ENCODE results near the gene TMEM184C. TPM values are rescaled to one million over a fixed set of nuclear protein-coding genes. Genes with fewer than 3 reads are reported as not detected.

The TMEM184C gene
- total and polyA plus RNA-seq, 3 donors from 2014 or later, result 22.7 to 33.9 (median 33.4) TPM

GRCh38 chr4:147605499-147605898, 11.7 kb upstream of the TMEM184C start:
- Histone ChIP-seq H3K4me3 (no peak overlapping the region), H3K27ac (no peak overlapping the region), H3K27me3 (no peaks in the 10 kb centered on the region), H3K4me1 (no peaks in the 10 kb centered on the region), H3K9me3 (no peaks in the 10 kb centered on the region), H3K36me3 (ENCODE audit: low read depth, missing control alignments) (no peaks in the 10 kb centered on the region)
- no peak for DNase-seq
- TF ChIP-seq CTCF (IDR thresholded peaks at IDR 0.05) (no peak), POLR2A (IDR thresholded peaks at IDR 0.05) (no peak)
- intact Hi-C loops (cut with DNase I; ENCODE audit: low total_unique reads), result loop anchor here (10.0 kb wide), 1 partner anchor 269 kb away; no protein-coding TSS in a partner anchor

- TF ChIP-seq CTCF (IDR thresholded peaks at IDR 0.05) (no peak), POLR2A (IDR thresholded peaks at IDR 0.05) (no peak)
- intact Hi-C loops (cut with DNase I; ENCODE audit: low total_unique reads), result loop anchor here (10.0 kb wide), 1 partner anchor 267 kb away; no protein-coding TSS in a partner anchor
- Histone ChIP-seq H3K9me3 (no peaks in the 10 kb centered on the region), H3K27me3 (no peaks in the 10 kb centered on the region), H3K4me3 (no peak overlapping the region), H3K4me1 (no peaks in the 10 kb centered on the region), H3K36me3 (ENCODE audit: low read depth, missing control alignments) (no peaks in the 10 kb centered on the region), H3K27ac (no peak overlapping the region)
- no peak for DNase-seq
- 100% methylated on average over 1 of the region's 1 CpG for WGBS, 2 donors
These were observed 9.7 kb upstream of the TMEM184C start for GRCh38 chr4:147607471-147607870.

GRCh38 chr4:147610686-147611085, 6.5 kb upstream of the TMEM184C start:
- Histone ChIP-seq H3K27me3 (no peaks in the 10 kb centered on the region), H3K27ac (no peak overlapping the region), H3K36me3 (ENCODE audit: low read depth, missing control alignments) (no peaks in the 10 kb centered on the region), H3K9me3 (no peaks in the 10 kb centered on the region), H3K4me3 (no peak overlapping the region), H3K4me1 (no peaks in the 10 kb centered on the region)
- 87 to 93% methylated on average over 1 of the region's 1 CpG for WGBS, 2 donors
- no peak for DNase-seq
- intact Hi-C loops (cut with DNase I; ENCODE audit: low total_unique reads), result no loop called here
- TF ChIP-seq CTCF (IDR thresholded peaks at IDR 0.05), result no peak
- TF ChIP-seq POLR2A (IDR thresholded peaks at IDR 0.05), result no peak

GRCh38 chr4:147616849-147617172, 386 bp upstream of the TMEM184C start:
- Histone ChIP-seq H3K27me3 (no peaks in the 10 kb centered on the region), H3K36me3 (ENCODE audit: low read depth, missing control alignments) (no peaks in the 10 kb centered on the region), H3K9me3 (no peaks in the 10 kb centered on the region), H3K27ac (peak overlapping the region; percentile 36 to 84), H3K4me1 (peaks cover 25% of the 10 kb centered on the region), H3K4me3 (peak overlapping the region; percentile 85 to 90)
- no peak for TF ChIP-seq CTCF (IDR thresholded peaks at IDR 0.05)
- no peak for TF ChIP-seq POLR2A (IDR thresholded peaks at IDR 0.05)
- 24 to 27% methylated on average over 6 of the region's 6 CpGs for WGBS, 2 donors
- intact Hi-C loops (cut with DNase I; ENCODE audit: low total_unique reads), result no loop called here
- DNase-seq, result no peak

GRCh38 chr4:147617841-147618691, 869 bp downstream of the TMEM184C start:
- H3K9me3 ChIP-seq, result no peaks in the 10 kb centered on the region
- intact Hi-C loops (cut with DNase I; ENCODE audit: low total_unique reads), result no loop called here
- H3K27ac ChIP-seq, result peak overlapping the region; percentile 57 to 84
- H3K4me1 ChIP-seq, result peaks cover 25% of the 10 kb centered on the region
- 8% methylated on average over 16 to 17 of the region's 17 CpGs for WGBS, 2 donors
- no peaks in the 10 kb centered on the region for H3K27me3 ChIP-seq
- H3K36me3 ChIP-seq (ENCODE audit: low read depth, missing control alignments), result no peaks in the 10 kb centered on the region
- no peak for TF ChIP-seq POLR2A (IDR thresholded peaks at IDR 0.05)
- TF ChIP-seq CTCF (IDR thresholded peaks at IDR 0.05), result no peak
- no peak for DNase-seq
- H3K4me3 ChIP-seq, result peak overlapping the region; percentile 85 to 90
